Measurements from ENCODE around the gene TCF12.
"Not testable (repeated sequence)": the region's sequence is repeated elsewhere in the genome, so short reads cannot be mapped to it uniquely, and the experiment has no call there.

The TCF12 gene

DNA sequence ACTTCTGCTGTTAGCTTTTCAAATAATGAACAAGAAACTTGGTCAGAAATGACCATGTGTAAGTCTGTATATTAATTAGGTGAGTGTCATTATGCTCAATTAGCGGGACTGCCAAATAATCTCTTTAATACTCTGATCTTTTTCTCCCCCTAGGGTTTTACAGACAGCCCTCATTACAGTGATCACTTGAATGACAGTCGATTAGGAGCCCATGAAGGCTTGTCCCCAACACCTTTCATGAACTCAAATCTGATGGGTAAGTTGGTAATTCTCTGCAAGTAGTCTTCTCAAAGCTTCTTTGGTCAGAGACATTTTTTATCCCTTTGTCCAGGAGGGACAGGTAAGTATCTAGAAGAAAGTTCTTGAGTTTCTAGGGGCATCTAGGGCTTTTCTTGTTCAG, 173.2 kb downstream of the TCF12 start:
- no peaks in the 10 kb centered on the region for H3K9me3 ChIP-seq (ENCODE audit: control insufficient read depth, low read length)
- DNase-seq, result no peak
- no peaks in the 10 kb centered on the region for H3K27me3 ChIP-seq (replicated peaks; ENCODE audit: control insufficient read depth, insufficient read depth, low read length, poor library complexity, severe bottlenecking)
- no peak overlapping the region for H3K4me3 ChIP-seq (ENCODE audit: insufficient read depth, low read depth, low read length, poor library complexity, severe bottlenecking)
- no peak overlapping the region for H3K27ac ChIP-seq (ENCODE audit: insufficient read depth, low read length, poor library complexity, severe bottlenecking)
- no peaks in the 10 kb centered on the region for H3K4me1 ChIP-seq (ENCODE audit: control insufficient read depth, insufficient read depth, low read length, poor library complexity, severe bottlenecking)
- H3K36me3 ChIP-seq (ENCODE audit: control insufficient read depth, insufficient read depth, low read length), result peaks cover 3% of the 10 kb centered on the region

DNA sequence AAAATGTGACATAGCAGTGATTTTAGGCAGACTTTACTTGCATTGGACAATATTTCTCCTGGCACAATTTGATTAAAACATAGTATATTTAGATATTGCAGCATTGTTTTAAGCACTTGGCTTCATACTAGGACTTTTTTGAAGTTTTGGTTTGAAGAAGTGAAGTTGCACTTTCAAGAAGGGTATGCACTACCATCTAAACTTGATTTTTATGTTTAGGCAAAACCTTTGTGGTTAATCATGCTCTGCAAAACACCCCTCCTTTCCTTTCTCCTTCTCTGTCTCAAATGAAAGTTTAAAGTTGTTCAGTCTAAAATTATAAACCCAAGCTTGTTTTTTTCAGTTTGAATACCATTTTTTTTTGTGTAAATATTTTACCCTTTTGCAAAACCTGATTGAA, 173.8 kb downstream of the TCF12 start:
- no peaks in the 10 kb centered on the region for H3K4me1 ChIP-seq (ENCODE audit: control insufficient read depth, insufficient read depth, low read length, poor library complexity, severe bottlenecking)
- no peak overlapping the region for H3K4me3 ChIP-seq (ENCODE audit: insufficient read depth, low read depth, low read length, poor library complexity, severe bottlenecking)
- no peaks in the 10 kb centered on the region for H3K27me3 ChIP-seq (replicated peaks; ENCODE audit: control insufficient read depth, insufficient read depth, low read length, poor library complexity, severe bottlenecking)
- H3K9me3 ChIP-seq (ENCODE audit: control insufficient read depth, low read length), result no peaks in the 10 kb centered on the region
- peaks cover 3% of the 10 kb centered on the region for H3K36me3 ChIP-seq (ENCODE audit: control insufficient read depth, insufficient read depth, low read length)
- no peak overlapping the region for H3K27ac ChIP-seq (ENCODE audit: insufficient read depth, low read length, poor library complexity, severe bottlenecking)
- no peak for DNase-seq

- Histone ChIP-seq H3K4me1 (ENCODE audit: control insufficient read depth, insufficient read depth, low read length, poor library complexity, severe bottlenecking) (no peaks in the 10 kb centered on the region), H3K4me3 (ENCODE audit: insufficient read depth, low read depth, low read length, poor library complexity, severe bottlenecking) (no peak overlapping the region), H3K27ac (ENCODE audit: insufficient read depth, low read length, poor library complexity, severe bottlenecking) (no peak overlapping the region), H3K27me3 (replicated peaks; ENCODE audit: control insufficient read depth, insufficient read depth, low read length, poor library complexity, severe bottlenecking) (no peaks in the 10 kb centered on the region), H3K36me3 (ENCODE audit: control insufficient read depth, insufficient read depth, low read length) (peaks cover 3% of the 10 kb centered on the region), H3K9me3 (ENCODE audit: control insufficient read depth, low read length) (no peaks in the 10 kb centered on the region)
- no peak for DNase-seq
Observed at GRCh38 chr15:57094321-57095257, 176.1 kb downstream of the TCF12 start.

GRCh38 chr15:57095896-57096295, 177.5 kb downstream of the TCF12 start:
- no peak overlapping the region for H3K4me3 ChIP-seq (ENCODE audit: insufficient read depth, low read depth, low read length, poor library complexity, severe bottlenecking)
- no peaks in the 10 kb centered on the region for H3K4me1 ChIP-seq (ENCODE audit: control insufficient read depth, insufficient read depth, low read length, poor library complexity, severe bottlenecking)
- DNase-seq, result no peak
- H3K9me3 ChIP-seq (ENCODE audit: control insufficient read depth, low read length), result no peaks in the 10 kb centered on the region
- no peak overlapping the region for H3K27ac ChIP-seq (ENCODE audit: insufficient read depth, low read length, poor library complexity, severe bottlenecking)
- peaks cover 3% of the 10 kb centered on the region for H3K36me3 ChIP-seq (ENCODE audit: control insufficient read depth, insufficient read depth, low read length)
- H3K27me3 ChIP-seq (replicated peaks; ENCODE audit: control insufficient read depth, insufficient read depth, low read length, poor library complexity, severe bottlenecking), result no peaks in the 10 kb centered on the region

GRCh38 chr15:57097246-57097645, 178.8 kb downstream of the TCF12 start:
- H3K4me3 ChIP-seq (ENCODE audit: insufficient read depth, low read depth, low read length, poor library complexity, severe bottlenecking), result no peak overlapping the region
- H3K27ac ChIP-seq (ENCODE audit: insufficient read depth, low read length, poor library complexity, severe bottlenecking), result no peak overlapping the region
- H3K27me3 ChIP-seq (replicated peaks; ENCODE audit: control insufficient read depth, insufficient read depth, low read length, poor library complexity, severe bottlenecking), result no peaks in the 10 kb centered on the region
- H3K36me3 ChIP-seq (ENCODE audit: control insufficient read depth, insufficient read depth, low read length), result peaks cover 3% of the 10 kb centered on the region
- H3K9me3 ChIP-seq (ENCODE audit: control insufficient read depth, low read length), result no peaks in the 10 kb centered on the region
- DNase-seq, result no peak
- no peaks in the 10 kb centered on the region for H3K4me1 ChIP-seq (ENCODE audit: control insufficient read depth, insufficient read depth, low read length, poor library complexity, severe bottlenecking)

- DNase-seq; H3K27ac ChIP-seq (ENCODE audit: insufficient read depth, low read length, poor library complexity, severe bottlenecking); H3K4me3 ChIP-seq (ENCODE audit: insufficient read depth, low read depth, low read length, poor library complexity, severe bottlenecking); H3K27me3 ChIP-seq (replicated peaks; ENCODE audit: control insufficient read depth, insufficient read depth, low read length, poor library complexity, severe bottlenecking); H3K9me3 ChIP-seq (ENCODE audit: control insufficient read depth, low read length); H3K4me1 ChIP-seq (ENCODE audit: control insufficient read depth, insufficient read depth, low read length, poor library complexity, severe bottlenecking); H3K36me3 ChIP-seq (ENCODE audit: control insufficient read depth, insufficient read depth, low read length): not testable (repeated sequence)
Observed at GRCh38 chr15:57097919-57098543, 179.6 kb downstream of the TCF12 start.

DNA sequence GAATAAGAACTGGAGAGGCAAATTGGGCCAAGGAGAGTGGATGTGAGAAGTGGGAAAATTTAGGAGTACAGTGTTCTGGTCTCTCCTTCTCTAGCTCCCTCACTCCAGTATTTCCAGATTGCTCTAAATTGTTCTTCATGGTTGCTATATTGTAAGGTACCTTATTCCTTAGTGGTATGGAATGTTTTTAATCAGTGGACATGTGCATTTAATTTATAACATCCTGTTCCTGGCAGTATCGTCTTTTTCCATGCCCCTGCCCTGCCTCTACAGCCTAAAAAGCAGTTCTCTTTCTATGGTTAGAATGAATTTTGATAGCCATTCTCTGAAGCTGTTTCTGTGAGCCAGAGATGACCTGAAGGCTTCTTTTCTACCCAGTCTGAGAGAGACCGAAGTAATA, 180.5 kb downstream of the TCF12 start:
- H3K9me3 ChIP-seq (ENCODE audit: control insufficient read depth, low read length), result no peaks in the 10 kb centered on the region
- no peak overlapping the region for H3K27ac ChIP-seq (ENCODE audit: insufficient read depth, low read length, poor library complexity, severe bottlenecking)
- H3K27me3 ChIP-seq (replicated peaks; ENCODE audit: control insufficient read depth, insufficient read depth, low read length, poor library complexity, severe bottlenecking), result no peaks in the 10 kb centered on the region
- no peaks in the 10 kb centered on the region for H3K36me3 ChIP-seq (ENCODE audit: control insufficient read depth, insufficient read depth, low read length)
- DNase-seq, result no peak
- no peak overlapping the region for H3K4me3 ChIP-seq (ENCODE audit: insufficient read depth, low read depth, low read length, poor library complexity, severe bottlenecking)
- no peaks in the 10 kb centered on the region for H3K4me1 ChIP-seq (ENCODE audit: control insufficient read depth, insufficient read depth, low read length, poor library complexity, severe bottlenecking)

GRCh38 chr15:57100136-57100539, 181.7 kb downstream of the TCF12 start:
- Histone ChIP-seq H3K4me1 (ENCODE audit: control insufficient read depth, insufficient read depth, low read length, poor library complexity, severe bottlenecking) (no peaks in the 10 kb centered on the region), H3K27ac (ENCODE audit: insufficient read depth, low read length, poor library complexity, severe bottlenecking) (no peak overlapping the region), H3K27me3 (replicated peaks; ENCODE audit: control insufficient read depth, insufficient read depth, low read length, poor library complexity, severe bottlenecking) (no peaks in the 10 kb centered on the region), H3K4me3 (ENCODE audit: insufficient read depth, low read depth, low read length, poor library complexity, severe bottlenecking) (no peak overlapping the region), H3K36me3 (ENCODE audit: control insufficient read depth, insufficient read depth, low read length) (no peaks in the 10 kb centered on the region), H3K9me3 (ENCODE audit: control insufficient read depth, low read length) (no peaks in the 10 kb centered on the region)
- DNase-seq, result no peak

DNA sequence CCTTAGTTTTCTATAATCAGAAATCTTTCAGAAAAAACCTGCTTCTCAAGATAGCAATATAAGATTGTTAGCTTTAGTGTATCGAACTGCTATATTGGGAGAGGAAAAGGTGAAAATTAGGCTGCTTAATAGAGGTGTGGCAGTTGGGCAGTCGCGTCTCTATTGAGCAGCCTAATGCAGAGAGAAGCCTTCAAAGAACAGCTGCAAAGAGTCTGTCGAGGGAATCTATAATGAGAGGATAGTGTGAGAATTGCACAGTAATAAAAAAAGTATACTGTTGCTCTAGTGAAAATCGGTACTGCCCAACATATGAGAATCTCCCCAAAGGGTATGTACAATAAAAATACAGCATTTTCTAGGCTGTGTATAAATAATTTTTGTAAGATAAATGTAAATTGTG, 184.4 kb downstream of the TCF12 start:
- DNase-seq, result no peak

GRCh38 chr15:57108296-57108695, 189.9 kb downstream of the TCF12 start:
- Histone ChIP-seq H3K27ac (ENCODE audit: insufficient read depth, low read length, poor library complexity, severe bottlenecking) (no peak overlapping the region), H3K4me1 (ENCODE audit: control insufficient read depth, insufficient read depth, low read length, poor library complexity, severe bottlenecking) (no peaks in the 10 kb centered on the region)
- no peak for DNase-seq

More for the DNA sequence above, 184.4 kb downstream of the TCF12 start:
- no peaks in the 10 kb centered on the region for H3K27me3 ChIP-seq (replicated peaks; ENCODE audit: control insufficient read depth, insufficient read depth, low read length, poor library complexity, severe bottlenecking)
- no peaks in the 10 kb centered on the region for H3K4me1 ChIP-seq (ENCODE audit: control insufficient read depth, insufficient read depth, low read length, poor library complexity, severe bottlenecking)
- H3K4me3 ChIP-seq (ENCODE audit: insufficient read depth, low read depth, low read length, poor library complexity, severe bottlenecking), result no peak overlapping the region
- no peaks in the 10 kb centered on the region for H3K36me3 ChIP-seq (ENCODE audit: control insufficient read depth, insufficient read depth, low read length)
- no peak overlapping the region for H3K27ac ChIP-seq (ENCODE audit: insufficient read depth, low read length, poor library complexity, severe bottlenecking)
- H3K9me3 ChIP-seq (ENCODE audit: control insufficient read depth, low read length), result no peaks in the 10 kb centered on the region

More at GRCh38 chr15:57108296-57108695, 189.9 kb downstream of the TCF12 start:
- Histone ChIP-seq H3K9me3 (ENCODE audit: control insufficient read depth, low read length) (no peaks in the 10 kb centered on the region), H3K27me3 (replicated peaks; ENCODE audit: control insufficient read depth, insufficient read depth, low read length, poor library complexity, severe bottlenecking) (no peaks in the 10 kb centered on the region), H3K36me3 (ENCODE audit: control insufficient read depth, insufficient read depth, low read length) (no peaks in the 10 kb centered on the region), H3K4me3 (ENCODE audit: insufficient read depth, low read depth, low read length, poor library complexity, severe bottlenecking) (no peak overlapping the region)
